GM12878 (cell line): Measurements from ENCODE around the gene MGAT1. TPM values are rescaled to one million over a fixed set of nuclear protein-coding genes. Genes with fewer than 3 reads are reported as not detected.
A peak's percentile ranks its signal among the peaks of the same experiment; 100 is the strongest.

Experiments used
- CHD2 ChIP-seq: IDR thresholded peaks from 2 replicates; pipeline ENCODE4 v1.6.1; 2011; ENCODE audit warnings: low read depth, low read length, improper control_type of control experiment, borderline replicate concordance
- CHD4 ChIP-seq: fragments of 200-600 bp; sonication (generic); IDR thresholded peaks from 2 replicates; pipeline ENCODE4 v1.6.1; 2016; ENCODE audit warnings: mild to moderate bottlenecking
- CREB1 ChIP-seq: IDR thresholded peaks from 2 replicates; pipeline ENCODE4 v1.6.1; 2012; ENCODE audit warnings: low read depth, mild to moderate bottlenecking, inconsistent platforms
- ETV6 ChIP-seq, 2 experiments: fragments of 450-650 bp in 1 of 2; IDR thresholded peaks in 1 of 2; conservative IDR thresholded peaks in 1 of 2; 2 replicates each; pipeline ENCODE4 v1.6.1; 2014; ENCODE audit warnings: antibody characterized with exemption in 1 of 2, borderline replicate concordance in 1 of 2, low read depth in 1 of 2, mild to moderate bottlenecking in 1 of 2, moderate library complexity in 1 of 2
- EZH2 ChIP-seq: IDR thresholded peaks from 2 replicates; pipeline ENCODE4 v1.6.1; 2012; ENCODE audit warnings: low read depth, mild to moderate bottlenecking, control low read depth, inconsistent platforms, low read length, borderline replicate concordance; ENCODE audit not compliant: control insufficient read depth
- GATAD2B ChIP-seq: fragments of 450-650 bp; conservative IDR thresholded peaks from 2 replicates; pipeline ENCODE4 v1.6.1; 2017; ENCODE audit warnings: low read depth, mild to moderate bottlenecking, moderate library complexity
- KLF5 ChIP-seq: fragments of 450-650 bp; IDR thresholded peaks from 2 replicates; pipeline ENCODE4 v1.6.1; 2014; ENCODE audit warnings: mild to moderate bottlenecking; ENCODE audit not compliant: partially characterized antibody
- MAX ChIP-seq: IDR thresholded peaks from 2 replicates; pipeline ENCODE4 v1.6.1; 2012; ENCODE audit warnings: low read depth, low read length, improper control_type of control experiment
- NFYA ChIP-seq: IDR thresholded peaks from 2 replicates; pipeline ENCODE4 v1.6.1; 2011; ENCODE audit warnings: low read depth, mild to moderate bottlenecking, low read length, improper control_type of control experiment, borderline replicate concordance
- NRF1 ChIP-seq: conservative IDR thresholded peaks from 2 replicates; pipeline ENCODE4 v1.6.1; 2011; ENCODE audit warnings: mild to moderate bottlenecking, low read depth, low read length, improper control_type of control experiment
- SIN3A ChIP-seq: IDR thresholded peaks from 2 replicates; pipeline ENCODE4 v1.6.1; 2012; ENCODE audit warnings: low read depth, low read length, improper control_type of control experiment
- SMAD5 ChIP-seq: IDR thresholded peaks from 2 replicates; pipeline ENCODE4 v1.6.1; 2016; ENCODE audit warnings: antibody characterized with exemption, low read depth
- SMC3 ChIP-seq: IDR thresholded peaks from 2 replicates; pipeline ENCODE4 v1.6.1; 2011; ENCODE audit warnings: low read length, improper control_type of control experiment, borderline replicate concordance
- SP1 ChIP-seq: IDR thresholded peaks from one replicate; pipeline ENCODE4 v1.6.1; 2011; ENCODE audit warnings: low read depth, low read length
- SPI1 ChIP-seq: IDR thresholded peaks from 2 replicates; pipeline ENCODE4 v1.6.1; 2011; ENCODE audit warnings: low read depth, mild to moderate bottlenecking, low read length, moderate library complexity, borderline replicate concordance; ENCODE audit not compliant: insufficient read depth
- STAT1 ChIP-seq: fragments of 450-650 bp; conservative IDR thresholded peaks from 2 replicates; pipeline ENCODE4 v1.6.1; 2014; ENCODE audit warnings: antibody characterized with exemption, mild to moderate bottlenecking
- TBL1XR1 ChIP-seq: IDR thresholded peaks from 2 replicates; pipeline ENCODE4 v1.6.1; 2012; ENCODE audit warnings: low read depth, low read length, improper control_type of control experiment
- ZBED1 ChIP-seq: IDR thresholded peaks from 2 replicates; pipeline ENCODE4 v1.6.1; 2016; ENCODE audit warnings: borderline replicate concordance
- ZNF217 ChIP-seq: fragments of 450-650 bp; IDR thresholded peaks from 2 replicates; pipeline ENCODE4 v1.6.1; 2017; ENCODE audit warnings: antibody characterized with exemption, mild to moderate bottlenecking
- ZNF592 ChIP-seq: fragments of 450-650 bp; IDR thresholded peaks from 2 replicates; pipeline ENCODE4 v1.6.1; 2017; ENCODE audit warnings: mild to moderate bottlenecking, moderate library complexity
- ZNF622 ChIP-seq: fragments of 450-650 bp; IDR thresholded peaks from 2 replicates; pipeline ENCODE4 v1.6.1; 2017; ENCODE audit warnings: mild to moderate bottlenecking, inconsistent platforms
- ZSCAN29 ChIP-seq: fragments of 450-650 bp; IDR thresholded peaks from 2 replicates; pipeline ENCODE4 v1.6.1; 2017; ENCODE audit warnings: mild to moderate bottlenecking, moderate library complexity
- polyA plus RNA-seq, 11 experiments: library from polyadenylated mRNA; depleted of rRNA in 4 of 11; unstranded in 6 of 11; stranded (reverse) in 5 of 11; fragments of >200 nt; fragmentation: Nextera tagmentation in 4 of 11; fragmentation: Illumina TruSeq in 1 of 11; extraction: Ambion mirVana in 4 of 11; extraction: Trizol in 1 of 11; gene quantifications; 1 replicate in 1 of 11; 2 replicates in 10 of 11; pipeline versions ENCODE4 v1.2.1 to v1.2.3, GENCODE V29; 2011 to 2016; ENCODE audit warnings: inconsistent platforms in 2 of 11, missing spikeins in 2 of 11, low read depth in 1 of 11
- total RNA-seq, 4 experiments: library from RNA; depleted of rRNA in 3 of 4; stranded (reverse); fragments of >200 nt in 3 of 4; fragmentation: Illumina TruSeq in 1 of 4; extraction: Trizol in 1 of 4; gene quantifications; 2 replicates each; pipeline versions ENCODE4 v1.2.1 to v1.2.3, GENCODE V29; 2013 to 2021
- TF ChIP-seq, protein P1 (sequence below): fragments of 450-650 bp; formaldehyde crosslinking; IDR thresholded peaks from 2 replicates; pipeline ENCODE4 v1.4.0; 2020; ENCODE audit warnings: mild to moderate bottlenecking, moderate library complexity

The MGAT1 gene
- total and polyA plus RNA-seq, 10 of the 15 experiments (the other 5 are each of a cell fraction or from before 2014, with no cell fraction given) = 3.1 to 88.4 (median 62.7) TPM

DNA sequence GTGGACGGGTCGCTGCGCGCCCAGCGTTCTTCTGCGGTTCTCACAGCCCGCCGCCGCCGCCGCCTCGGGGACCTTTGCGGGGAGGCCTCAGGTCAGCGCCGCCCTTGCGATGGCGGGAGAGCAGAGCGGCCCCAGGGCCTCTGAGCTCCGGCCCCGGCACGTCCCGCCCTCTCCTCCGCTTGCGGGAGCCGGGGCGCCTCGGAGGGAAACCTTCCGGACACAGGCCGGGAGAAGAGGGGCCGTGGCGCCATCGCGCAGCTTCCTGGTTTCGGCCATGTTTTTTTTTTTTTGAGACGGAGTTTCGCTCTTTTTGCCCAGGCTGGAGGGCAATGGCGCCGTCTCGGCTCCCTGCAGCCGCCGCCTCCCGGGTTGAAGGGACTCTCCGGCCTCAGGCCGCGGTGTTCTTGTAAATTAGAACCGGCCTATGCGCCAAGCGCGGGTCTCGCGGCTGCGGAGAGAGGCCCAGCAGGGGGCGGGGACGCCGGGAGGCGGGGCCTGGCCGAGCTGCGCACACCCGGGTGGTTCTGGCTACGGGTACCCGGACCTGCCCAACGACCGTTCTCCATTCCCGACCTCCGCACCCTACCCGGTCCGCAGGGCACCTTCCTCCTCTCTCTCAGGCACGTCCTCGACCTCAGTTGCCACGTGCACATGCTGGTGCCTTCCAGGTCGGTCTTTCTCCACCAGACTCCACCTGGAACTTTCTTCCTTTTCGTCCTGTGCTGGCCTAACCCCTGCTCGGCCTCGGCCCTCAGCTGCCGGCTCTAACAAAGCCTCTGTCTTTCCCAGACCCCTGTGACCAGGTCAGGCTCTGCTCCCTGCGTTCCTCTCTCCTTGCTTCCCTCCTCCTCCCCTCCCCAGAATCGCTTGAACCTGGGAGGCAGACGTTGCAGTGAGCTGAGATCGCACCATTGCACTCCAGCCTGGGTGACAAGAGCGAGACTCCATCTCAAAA is 28.8 kb upstream of the MGAT1 start (continued):
- no peak for TF ChIP-seq ZNF592
- TF ChIP-seq CREB1 = no peak
- no peak for TF ChIP-seq ETV6 (conservative IDR thresholded peaks at IDR 0.05 in 1 of 2, IDR thresholded peaks at IDR 0.05 in 1 of 2; ENCODE audit: borderline replicate concordance in 1 of 2, low read depth in 1 of 2)
- no peak for TF ChIP-seq CHD4
- peak; percentile 59; the same call in 1 of the 2 replicates for TF ChIP-seq CHD2
- TF ChIP-seq ZNF622 = no peak
- TF ChIP-seq ZBED1 = no peak
- no peak for TF ChIP-seq STAT1
- TF ChIP-seq SP1 = no peak
- TF ChIP-seq GATAD2B = no peak; the same call in 1 of the 2 replicates
- TF ChIP-seq SIN3A = peak; percentile 36; the same call in 1 of the 2 replicates
- TF ChIP-seq NRF1 = peak; percentile 27; the same call in 1 of the 2 replicates
- TF ChIP-seq ZSCAN29 = no peak; the same call in 1 of the 2 replicates
- TF ChIP-seq SPI1 = no peak
- TF ChIP-seq NFYA = no peak
- TF ChIP-seq EZH2 = no peak
- TF ChIP-seq SMC3 = no peak
- peak; percentile 30 for TF ChIP-seq KLF5
- TF ChIP-seq, protein P1, sequence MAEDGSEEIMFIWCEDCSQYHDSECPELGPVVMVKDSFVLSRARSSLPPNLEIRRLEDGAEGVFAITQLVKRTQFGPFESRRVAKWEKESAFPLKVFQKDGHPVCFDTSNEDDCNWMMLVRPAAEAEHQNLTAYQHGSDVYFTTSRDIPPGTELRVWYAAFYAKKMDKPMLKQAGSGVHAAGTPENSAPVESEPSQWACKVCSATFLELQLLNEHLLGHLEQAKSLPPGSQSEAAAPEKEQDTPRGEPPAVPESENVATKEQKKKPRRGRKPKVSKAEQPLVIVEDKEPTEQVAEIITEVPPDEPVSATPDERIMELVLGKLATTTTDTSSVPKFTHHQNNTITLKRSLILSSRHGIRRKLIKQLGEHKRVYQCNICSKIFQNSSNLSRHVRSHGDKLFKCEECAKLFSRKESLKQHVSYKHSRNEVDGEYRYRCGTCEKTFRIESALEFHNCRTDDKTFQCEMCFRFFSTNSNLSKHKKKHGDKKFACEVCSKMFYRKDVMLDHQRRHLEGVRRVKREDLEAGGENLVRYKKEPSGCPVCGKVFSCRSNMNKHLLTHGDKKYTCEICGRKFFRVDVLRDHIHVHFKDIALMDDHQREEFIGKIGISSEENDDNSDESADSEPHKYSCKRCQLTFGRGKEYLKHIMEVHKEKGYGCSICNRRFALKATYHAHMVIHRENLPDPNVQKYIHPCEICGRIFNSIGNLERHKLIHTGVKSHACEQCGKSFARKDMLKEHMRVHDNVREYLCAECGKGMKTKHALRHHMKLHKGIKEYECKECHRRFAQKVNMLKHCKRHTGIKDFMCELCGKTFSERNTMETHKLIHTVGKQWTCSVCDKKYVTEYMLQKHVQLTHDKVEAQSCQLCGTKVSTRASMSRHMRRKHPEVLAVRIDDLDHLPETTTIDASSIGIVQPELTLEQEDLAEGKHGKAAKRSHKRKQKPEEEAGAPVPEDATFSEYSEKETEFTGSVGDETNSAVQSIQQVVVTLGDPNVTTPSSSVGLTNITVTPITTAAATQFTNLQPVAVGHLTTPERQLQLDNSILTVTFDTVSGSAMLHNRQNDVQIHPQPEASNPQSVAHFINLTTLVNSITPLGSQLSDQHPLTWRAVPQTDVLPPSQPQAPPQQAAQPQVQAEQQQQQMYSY (CRISPR knock-in tag) = no peak
- TF ChIP-seq MAX = peak; percentile 56
- no peak for TF ChIP-seq SMAD5
- no peak for TF ChIP-seq TBL1XR1
- no peak for TF ChIP-seq ZNF217
